NB4 (cell line): ENCODE results near the gene CAMK2B.

ENCODE experiments used
- DNase-seq: peaks from one replicate; pipeline ENCODE4 v3.0.0; 2010; ENCODE audit warnings: low read depth
- H3K4me3 ChIP-seq: one replicate; pipeline ENCODE4 v1.5.1; 2011; ENCODE audit warnings: mild to moderate bottlenecking, low read depth, low read length, moderate library complexity
- CTCF ChIP-seq: IDR thresholded peaks from one replicate; pipeline ENCODE4 v1.5.1; 2012; ENCODE audit warnings: low read depth, low read length
- MAX ChIP-seq: IDR thresholded peaks from 2 replicates; pipeline ENCODE4 v1.6.1; 2011; ENCODE audit warnings: low read depth, low read length
- MYC ChIP-seq: IDR thresholded peaks from 2 replicates; pipeline ENCODE4 v1.6.1; 2011; ENCODE audit warnings: low read depth, low read length
- POLR2A ChIP-seq: IDR thresholded peaks from 2 replicates; pipeline ENCODE4 v1.6.1; 2011; ENCODE audit warnings: mild to moderate bottlenecking; ENCODE audit not compliant: insufficient read length; ENCODE audit errors: extremely low read depth

CAMK2B gene

GRCh38 chr7:44258865-44259546 lies 66.4 kb downstream of the CAMK2B start:
- TF ChIP-seq CTCF (no peak), MAX (no peak), MYC (no peak), POLR2A (no peak)
- no peak overlapping the region for H3K4me3 ChIP-seq
- DNase-seq, result no peak

GRCh38 chr7:44258423-44258760 lies 67.0 kb downstream of the CAMK2B start:
- no peak overlapping the region for H3K4me3 ChIP-seq
- no peak for DNase-seq
- no peak for TF ChIP-seq CTCF

- H3K4me3 ChIP-seq, result no peak overlapping the region
- DNase-seq, result peak; percentile 90
- TF ChIP-seq CTCF (no peak), MAX (peak; percentile 81), MYC (peak; percentile 59), POLR2A (no peak)
Observed at GRCh38 chr7:44257618-44258422, 67.6 kb downstream of the CAMK2B start.

- no peak for DNase-seq
- H3K4me3 ChIP-seq, result no peak overlapping the region
- TF ChIP-seq CTCF (no peak), MYC (no peak), POLR2A (no peak), MAX (peak; percentile 28; the same call in 1 of the 2 replicates)
Observed at GRCh38 chr7:44257213-44257612, 68.2 kb downstream of the CAMK2B start.

GRCh38 chr7:44256459-44256858 lies 68.9 kb downstream of the CAMK2B start:
- TF ChIP-seq POLR2A (no peak), CTCF (no peak), MAX (no peak), MYC (no peak)
- no peak for DNase-seq
- no peak overlapping the region for H3K4me3 ChIP-seq

- no peak for TF ChIP-seq POLR2A
- TF ChIP-seq CTCF, result no peak
- no peak for TF ChIP-seq MAX
- TF ChIP-seq MYC, result no peak
- no peak overlapping the region for H3K4me3 ChIP-seq
- no peak for DNase-seq
Observed at GRCh38 chr7:44251881-44252280, 73.5 kb downstream of the CAMK2B start.
